Measurements from ENCODE around the gene ANKRD44.
"Not testable (repeated sequence)": the region's sequence is repeated elsewhere in the genome, so short reads cannot be mapped to it uniquely, and the experiment has no call there.

ANKRD44 gene

DNA sequence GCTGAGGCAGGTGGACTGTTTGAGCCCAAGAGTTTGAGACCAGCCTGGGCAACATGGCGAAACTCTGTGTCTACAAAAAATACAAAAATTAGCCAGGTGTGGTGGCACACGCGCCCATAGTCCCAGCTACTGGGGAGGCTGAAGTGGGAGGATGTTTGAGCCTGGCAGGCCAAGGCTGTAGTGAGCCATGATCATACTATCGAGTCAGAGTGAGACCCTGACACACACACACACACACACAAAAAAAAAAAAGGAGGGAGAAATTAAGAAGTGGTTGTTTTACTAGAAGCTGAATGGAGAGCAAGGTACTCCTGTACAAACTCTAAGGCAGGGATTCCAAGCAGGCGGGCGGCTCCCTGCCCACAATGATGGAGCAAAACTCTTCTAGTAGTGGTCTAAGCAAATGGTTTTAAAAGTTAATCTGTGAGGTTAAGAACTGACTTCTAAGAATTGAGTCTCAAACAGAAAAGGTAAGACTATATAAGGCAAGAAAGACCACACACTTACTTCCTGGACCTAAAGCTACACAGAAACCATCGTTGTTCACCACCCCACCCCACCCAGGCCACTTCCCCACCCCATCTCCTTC lies 2.6 kb downstream of the ANKRD44 start:
- Mint-ChIP-seq H3K9me3 (no peaks in the 10 kb centered on the region), H3K36me3 (ENCODE audit: low read depth) (peaks cover 31% of the 10 kb centered on the region), H3K4me1 (ENCODE audit: low read depth) (peaks cover 62% of the 10 kb centered on the region), H3K27me3 (ENCODE audit: low read depth) (no peaks in the 10 kb centered on the region), H3K27ac (peak overlapping the region; percentile 85), H3K4me3 (peak overlapping the region; percentile 91)

DNA sequence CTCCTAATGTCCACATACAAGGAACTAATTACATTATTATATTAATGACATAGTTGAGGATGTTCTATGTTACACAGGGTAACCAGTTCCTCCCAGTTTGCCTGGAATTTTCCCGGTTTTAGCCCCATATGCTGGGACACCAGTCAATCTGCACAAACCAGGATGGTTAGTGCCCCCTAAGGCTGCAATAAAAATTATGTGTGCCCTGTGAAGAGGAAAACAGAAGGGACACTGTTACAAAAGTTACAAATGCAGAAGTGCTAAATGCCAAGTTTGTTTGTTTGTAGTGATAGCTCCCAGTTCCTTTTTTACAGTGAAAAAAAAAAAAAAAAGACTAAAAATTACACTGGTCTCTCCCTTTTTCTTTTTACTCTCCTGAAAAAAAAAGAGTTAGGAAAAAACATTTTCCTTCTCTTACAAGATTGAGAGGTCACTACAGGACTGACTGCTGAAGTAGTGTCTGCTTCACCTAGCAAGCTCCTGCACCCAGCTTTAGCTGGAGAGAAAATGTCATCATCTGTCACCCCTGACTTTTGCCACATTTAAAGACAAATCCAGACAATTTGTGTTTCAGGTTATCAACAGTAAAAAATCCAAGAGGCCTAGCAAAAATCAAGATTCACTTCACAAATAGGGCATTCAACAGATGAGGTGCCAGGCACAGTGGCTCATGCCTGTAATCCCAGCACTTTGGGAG lies 3.2 kb downstream of the ANKRD44 start:
- Mint-ChIP-seq H3K4me3 (peak overlapping the region; percentile 91), H3K27ac (peak overlapping the region; percentile 85), H3K36me3 (ENCODE audit: low read depth) (peaks cover 36% of the 10 kb centered on the region), H3K4me1 (ENCODE audit: low read depth) (peaks cover 64% of the 10 kb centered on the region), H3K9me3 (no peaks in the 10 kb centered on the region), H3K27me3 (ENCODE audit: low read depth) (no peaks in the 10 kb centered on the region)

DNA sequence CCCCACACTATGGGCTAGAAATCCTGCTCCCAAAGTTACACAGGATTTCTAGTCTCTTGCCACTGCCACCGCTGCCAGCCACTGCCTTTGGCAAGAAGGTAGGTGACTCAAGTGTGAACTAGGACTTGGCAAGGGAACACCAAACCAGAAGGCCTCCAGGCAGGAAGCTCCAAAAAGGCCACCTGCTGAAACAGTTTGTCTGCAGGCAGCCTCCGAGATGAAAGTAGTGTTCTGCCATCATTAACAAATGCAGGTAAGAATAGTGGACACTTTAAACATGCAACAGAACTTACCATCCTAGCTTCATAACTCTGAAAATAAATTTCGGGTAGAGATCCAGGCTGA lies 3.9 kb downstream of the ANKRD44 start:
- peaks cover 62% of the 10 kb centered on the region for H3K4me1 Mint-ChIP-seq (ENCODE audit: low read depth)
- peak overlapping the region; percentile 91 for H3K4me3 Mint-ChIP-seq
- no peaks in the 10 kb centered on the region for H3K9me3 Mint-ChIP-seq
- H3K27me3 Mint-ChIP-seq (ENCODE audit: low read depth): no peaks in the 10 kb centered on the region
- H3K36me3 Mint-ChIP-seq (ENCODE audit: low read depth): peaks cover 40% of the 10 kb centered on the region
- H3K27ac Mint-ChIP-seq: peak overlapping the region; percentile 85

DNA sequence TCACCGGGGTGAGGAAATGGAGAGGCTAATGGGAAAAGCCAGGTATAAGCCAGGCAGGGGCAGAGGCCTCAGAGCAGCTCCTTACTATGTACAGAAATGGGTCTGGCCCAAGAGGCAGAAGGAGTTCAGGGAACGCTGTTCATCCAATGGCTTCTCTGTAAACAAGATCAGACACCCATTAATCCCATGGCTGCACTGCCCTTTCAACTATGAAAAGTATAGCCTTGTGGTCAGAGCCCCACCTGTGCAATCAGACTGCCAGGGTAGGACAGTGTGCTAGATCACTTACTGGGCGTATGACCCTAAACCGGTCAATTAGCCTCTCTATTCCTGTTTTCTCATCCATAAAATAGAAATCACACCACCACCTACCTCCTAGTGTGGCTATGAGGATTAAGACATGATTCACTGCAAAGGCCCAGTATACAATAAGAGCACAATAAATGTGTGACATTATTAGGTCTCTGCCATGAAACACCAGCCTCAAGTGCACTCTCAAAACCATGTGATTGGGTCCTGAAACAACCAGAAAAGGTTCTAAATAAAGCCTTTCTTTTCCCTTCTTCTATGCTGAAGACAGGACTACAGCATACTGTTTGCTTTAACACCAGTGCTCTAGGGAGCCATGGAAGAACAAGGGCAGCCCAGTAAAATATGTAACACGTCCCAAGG lies 4.4 kb downstream of the ANKRD44 start:
- peaks cover 46% of the 10 kb centered on the region for H3K36me3 Mint-ChIP-seq (ENCODE audit: low read depth)
- peaks cover 62% of the 10 kb centered on the region for H3K4me1 Mint-ChIP-seq (ENCODE audit: low read depth)
- no peaks in the 10 kb centered on the region for H3K27me3 Mint-ChIP-seq (ENCODE audit: low read depth)
- peak overlapping the region; percentile 91 for H3K4me3 Mint-ChIP-seq
- H3K27ac Mint-ChIP-seq: peak overlapping the region; percentile 85
- no peaks in the 10 kb centered on the region for H3K9me3 Mint-ChIP-seq

DNA sequence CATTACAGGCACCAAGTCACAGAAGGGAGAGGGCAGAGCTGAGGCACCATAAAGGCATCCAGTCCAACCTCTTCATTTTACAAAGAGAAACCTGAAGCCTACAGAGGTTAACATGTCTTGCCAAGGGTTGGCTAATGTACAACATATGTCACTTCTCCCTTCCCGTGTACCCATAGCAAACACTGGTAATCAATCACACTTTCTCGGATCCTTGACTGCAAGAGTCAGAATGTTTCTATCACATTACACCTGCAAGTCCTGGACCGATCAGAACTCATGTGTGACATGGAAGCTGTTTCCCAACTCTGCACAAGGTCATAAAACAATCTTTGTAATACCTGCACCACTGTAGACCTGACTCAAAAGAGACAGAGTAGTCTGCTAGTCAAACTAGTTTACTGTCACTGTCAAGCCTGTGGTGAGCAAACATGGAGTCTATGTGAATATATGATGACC lies 6.0 kb downstream of the ANKRD44 start:
- Mint-ChIP-seq H3K4me3 (peak overlapping the region; percentile 84), H3K36me3 (ENCODE audit: low read depth) (peaks cover 54% of the 10 kb centered on the region), H3K27me3 (ENCODE audit: low read depth) (no peaks in the 10 kb centered on the region), H3K9me3 (no peaks in the 10 kb centered on the region), H3K4me1 (ENCODE audit: low read depth) (peaks cover 71% of the 10 kb centered on the region), H3K27ac (peak overlapping the region; percentile 94)

DNA sequence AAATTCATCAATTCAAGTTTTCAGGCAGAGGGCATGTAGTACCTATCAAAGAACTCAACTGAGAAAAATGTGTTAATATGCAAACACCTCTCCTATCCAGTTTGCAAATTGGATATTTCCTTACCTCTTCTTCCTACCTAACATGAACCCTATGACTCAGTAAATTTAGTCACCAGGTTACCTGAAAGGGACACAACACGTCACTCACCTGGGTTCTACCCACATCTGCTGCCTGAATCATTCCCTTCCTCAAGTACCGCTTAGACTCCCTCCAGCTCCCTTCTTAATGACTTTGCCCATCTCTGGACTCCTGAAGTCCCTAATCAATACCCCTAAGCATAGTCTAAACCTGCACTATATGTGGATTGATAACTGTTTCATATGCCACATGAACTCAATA lies 10.4 kb downstream of the ANKRD44 start:
- H3K36me3 Mint-ChIP-seq (ENCODE audit: low read depth): peaks cover 66% of the 10 kb centered on the region
- H3K27me3 Mint-ChIP-seq (ENCODE audit: low read depth): no peaks in the 10 kb centered on the region
- peak overlapping the region; percentile 53 for H3K27ac Mint-ChIP-seq
- peaks cover 78% of the 10 kb centered on the region for H3K4me1 Mint-ChIP-seq (ENCODE audit: low read depth)
- H3K4me3 Mint-ChIP-seq: peak overlapping the region; percentile 4
- peaks cover 7% of the 10 kb centered on the region for H3K9me3 Mint-ChIP-seq

DNA sequence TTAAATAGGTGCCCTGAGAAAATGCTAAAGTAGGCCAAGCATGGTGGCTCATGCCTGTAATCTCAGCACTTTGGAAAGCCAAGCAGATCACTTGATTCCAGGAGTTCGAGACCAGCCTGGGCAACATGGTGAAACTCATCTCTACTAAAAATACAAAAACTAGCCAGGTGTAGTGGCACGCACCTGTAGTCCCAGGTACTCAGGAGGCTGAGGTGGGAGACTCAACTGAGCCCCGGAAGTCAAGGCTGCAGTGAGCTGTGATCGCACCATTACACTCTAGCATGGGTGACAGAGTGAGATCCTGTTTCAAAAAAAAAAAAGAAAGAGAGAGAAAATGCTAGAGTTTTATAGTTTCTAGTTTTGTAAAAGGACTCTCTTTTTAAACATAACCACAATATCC lies 12.0 kb downstream of the ANKRD44 start:
- H3K4me3 Mint-ChIP-seq: peak overlapping the region; percentile 48

DNA sequence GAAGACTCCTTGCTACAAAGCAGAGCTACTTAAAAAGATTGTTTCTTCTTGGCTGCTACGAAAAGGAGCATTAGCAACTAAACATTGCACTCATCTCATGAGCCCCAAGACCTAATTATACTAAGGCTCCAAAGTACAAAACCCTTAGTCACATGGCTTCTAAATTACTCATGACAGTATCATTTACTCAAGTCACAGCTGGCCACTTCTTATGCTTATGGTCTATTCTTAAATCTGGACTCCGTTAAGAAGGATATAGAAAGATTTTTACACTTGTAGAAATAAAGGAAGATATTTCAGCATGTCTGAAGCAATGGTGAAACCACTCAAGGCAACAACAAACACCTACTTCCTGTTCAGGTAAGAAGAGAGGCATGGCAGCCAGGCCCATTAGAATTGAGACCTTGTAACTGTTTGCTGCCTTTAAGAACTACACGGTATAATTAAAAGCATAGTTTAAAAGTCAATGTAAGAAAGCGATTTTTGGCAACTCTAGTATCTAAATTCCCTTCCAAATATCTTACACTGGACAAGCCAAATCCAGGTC lies 12.7 kb downstream of the ANKRD44 start:
- peaks cover 89% of the 10 kb centered on the region for H3K4me1 Mint-ChIP-seq (ENCODE audit: low read depth)

More for the DNA sequence above, 12.0 kb downstream of the ANKRD44 start:
- peak overlapping the region; percentile 86 for H3K27ac Mint-ChIP-seq
- no peaks in the 10 kb centered on the region for H3K27me3 Mint-ChIP-seq (ENCODE audit: low read depth)
- H3K36me3 Mint-ChIP-seq (ENCODE audit: low read depth): peaks cover 62% of the 10 kb centered on the region
- H3K4me1 Mint-ChIP-seq (ENCODE audit: low read depth): peaks cover 85% of the 10 kb centered on the region
- H3K9me3 Mint-ChIP-seq: peaks cover 7% of the 10 kb centered on the region

DNA sequence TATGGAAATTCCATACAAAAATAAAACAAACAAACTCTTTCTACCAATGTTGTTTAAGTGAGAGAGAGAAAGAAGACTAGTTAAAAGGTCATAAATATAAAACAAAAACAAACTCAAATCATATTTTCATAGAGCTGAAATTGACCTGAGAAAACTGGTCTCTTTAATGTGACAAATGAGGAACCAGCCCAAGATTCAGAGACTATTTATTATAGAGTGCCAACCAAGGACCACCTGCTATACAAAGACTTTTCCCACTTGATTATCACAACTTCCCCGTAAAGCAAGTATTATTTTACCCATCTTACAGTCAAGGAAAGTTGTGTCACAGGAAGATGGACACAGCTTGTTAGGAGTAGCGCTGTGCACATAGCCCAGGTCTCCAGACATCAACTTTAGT lies 13.3 kb downstream of the ANKRD44 start:
- H3K27me3 Mint-ChIP-seq (ENCODE audit: low read depth): no peaks in the 10 kb centered on the region
- peaks cover 66% of the 10 kb centered on the region for H3K36me3 Mint-ChIP-seq (ENCODE audit: low read depth)
- H3K4me3 Mint-ChIP-seq: peak overlapping the region; percentile 50
- peaks cover 7% of the 10 kb centered on the region for H3K9me3 Mint-ChIP-seq
- peak overlapping the region; percentile 92 for H3K27ac Mint-ChIP-seq
- peaks cover 89% of the 10 kb centered on the region for H3K4me1 Mint-ChIP-seq (ENCODE audit: low read depth)

More for the DNA sequence above, 12.7 kb downstream of the ANKRD44 start:
- H3K4me3 Mint-ChIP-seq: peak overlapping the region; percentile 39
- H3K27me3 Mint-ChIP-seq (ENCODE audit: low read depth): no peaks in the 10 kb centered on the region
- H3K9me3 Mint-ChIP-seq: peaks cover 7% of the 10 kb centered on the region
- peaks cover 63% of the 10 kb centered on the region for H3K36me3 Mint-ChIP-seq (ENCODE audit: low read depth)
- H3K27ac Mint-ChIP-seq: peak overlapping the region; percentile 86

DNA sequence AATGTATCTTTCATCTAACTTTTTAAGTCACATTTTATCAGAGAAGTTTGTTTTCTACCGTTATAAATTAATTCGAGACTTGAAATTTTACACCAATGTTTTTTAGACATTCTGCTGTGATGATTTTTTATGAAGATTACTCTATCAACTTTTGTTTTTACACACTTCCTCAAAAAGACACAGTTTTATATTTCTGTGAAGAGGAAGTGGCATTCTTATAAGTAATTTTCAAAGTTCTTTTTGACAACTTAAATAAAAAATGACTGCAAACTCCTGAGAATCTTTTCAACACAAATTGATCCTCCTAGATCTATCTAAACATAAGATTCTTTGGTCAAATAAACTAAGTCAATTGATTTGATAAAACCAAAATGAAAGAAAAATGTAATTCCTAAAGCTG lies 13.7 kb downstream of the ANKRD44 start:
- H3K36me3 Mint-ChIP-seq (ENCODE audit: low read depth): peaks cover 68% of the 10 kb centered on the region
- peaks cover 7% of the 10 kb centered on the region for H3K9me3 Mint-ChIP-seq
- H3K4me3 Mint-ChIP-seq: peak overlapping the region; percentile 50
- H3K27me3 Mint-ChIP-seq (ENCODE audit: low read depth): no peaks in the 10 kb centered on the region
- peaks cover 90% of the 10 kb centered on the region for H3K4me1 Mint-ChIP-seq (ENCODE audit: low read depth)
- H3K27ac Mint-ChIP-seq: peak overlapping the region; percentile 92

DNA sequence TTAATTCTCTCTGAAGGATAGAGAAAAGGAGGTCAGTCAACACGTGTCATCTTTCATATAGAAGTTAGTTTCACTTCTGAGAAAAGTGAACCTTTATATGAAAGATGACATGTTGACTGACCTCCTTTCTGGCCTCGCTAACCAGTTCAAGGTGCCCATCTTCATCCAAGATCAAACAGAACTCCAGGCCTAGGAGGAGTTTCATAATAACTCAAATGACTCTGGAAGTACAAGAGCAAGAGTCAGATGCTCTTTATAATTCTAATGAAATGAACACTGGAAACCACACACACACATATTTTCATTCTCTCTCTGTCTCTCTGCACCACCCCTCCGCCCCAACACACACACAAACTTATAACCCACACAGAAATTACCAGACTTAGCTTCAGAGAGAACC lies 16.3 kb downstream of the ANKRD44 start:
- Mint-ChIP-seq H3K4me1 (ENCODE audit: low read depth) (peaks cover 84% of the 10 kb centered on the region), H3K9me3 (peaks cover 7% of the 10 kb centered on the region), H3K36me3 (ENCODE audit: low read depth) (peaks cover 56% of the 10 kb centered on the region), H3K27ac (peak overlapping the region; percentile 92), H3K27me3 (ENCODE audit: low read depth) (no peaks in the 10 kb centered on the region), H3K4me3 (peak overlapping the region; percentile 78)

DNA sequence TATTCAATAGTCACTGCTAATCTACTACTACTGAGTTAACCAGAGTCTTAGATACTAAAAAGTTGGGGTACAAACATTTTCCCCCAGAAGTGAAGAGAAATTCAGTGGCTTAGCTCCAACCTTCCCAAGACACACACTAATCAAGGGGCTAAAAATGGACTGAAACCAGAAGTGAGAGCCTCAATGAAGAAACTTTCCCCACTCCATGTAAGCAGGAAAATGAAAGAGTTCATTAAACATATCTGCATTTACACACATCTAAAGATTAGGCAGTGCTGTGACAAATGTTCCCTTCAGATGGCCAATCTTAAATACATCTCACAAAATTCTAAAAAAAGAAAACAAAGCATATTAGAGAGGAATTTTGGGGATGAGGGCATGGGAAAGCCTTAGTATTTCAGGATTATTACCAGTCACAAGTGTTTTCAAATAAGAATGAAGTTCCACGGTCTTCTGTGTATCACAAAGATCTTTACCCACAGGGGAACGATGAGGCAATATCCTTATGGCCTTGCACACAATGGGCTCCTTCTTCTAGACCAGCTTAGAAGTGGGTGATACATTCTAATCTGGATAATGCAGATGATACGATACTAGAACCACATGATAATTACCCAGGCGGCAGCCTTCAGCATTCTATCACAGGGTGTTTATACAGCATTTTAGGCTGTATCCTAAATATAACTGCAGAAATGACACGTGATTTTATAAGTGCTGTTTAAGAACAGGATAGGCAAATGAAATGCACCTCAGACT lies 17.1 kb downstream of the ANKRD44 start:
- Mint-ChIP-seq H3K4me1 (ENCODE audit: low read depth) (peaks cover 81% of the 10 kb centered on the region), H3K36me3 (ENCODE audit: low read depth) (peaks cover 51% of the 10 kb centered on the region)

DNA sequence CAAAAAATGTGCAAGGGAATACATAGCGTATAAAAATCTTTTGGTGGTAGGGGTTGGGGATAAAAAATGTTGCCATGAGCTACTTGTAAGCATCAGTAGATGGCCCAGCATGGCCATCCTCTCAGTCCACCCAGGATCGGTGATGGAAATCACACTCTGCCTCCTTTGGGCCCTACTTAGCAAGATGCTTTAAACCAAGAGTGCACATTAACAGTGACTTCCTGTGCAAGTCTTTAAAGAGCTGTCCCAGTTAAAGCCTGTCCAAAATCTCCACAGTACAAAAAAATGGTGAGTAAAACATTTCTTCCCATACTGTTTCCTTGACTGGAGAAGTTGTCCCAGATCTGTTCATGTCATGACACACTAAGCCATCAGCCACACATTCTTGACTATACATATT lies 18.0 kb downstream of the ANKRD44 start:
- Mint-ChIP-seq H3K4me3 (peak overlapping the region; percentile 78), H3K9me3 (no peaks in the 10 kb centered on the region), H3K4me1 (ENCODE audit: low read depth) (peaks cover 80% of the 10 kb centered on the region), H3K27ac (peak overlapping the region; percentile 92), H3K36me3 (ENCODE audit: low read depth) (peaks cover 44% of the 10 kb centered on the region), H3K27me3 (ENCODE audit: low read depth) (no peaks in the 10 kb centered on the region)

More for the DNA sequence above, 17.1 kb downstream of the ANKRD44 start:
- Mint-ChIP-seq H3K27ac (peak overlapping the region; percentile 92), H3K9me3 (peaks cover 7% of the 10 kb centered on the region), H3K4me3 (peak overlapping the region; percentile 78), H3K27me3 (ENCODE audit: low read depth) (no peaks in the 10 kb centered on the region)

DNA sequence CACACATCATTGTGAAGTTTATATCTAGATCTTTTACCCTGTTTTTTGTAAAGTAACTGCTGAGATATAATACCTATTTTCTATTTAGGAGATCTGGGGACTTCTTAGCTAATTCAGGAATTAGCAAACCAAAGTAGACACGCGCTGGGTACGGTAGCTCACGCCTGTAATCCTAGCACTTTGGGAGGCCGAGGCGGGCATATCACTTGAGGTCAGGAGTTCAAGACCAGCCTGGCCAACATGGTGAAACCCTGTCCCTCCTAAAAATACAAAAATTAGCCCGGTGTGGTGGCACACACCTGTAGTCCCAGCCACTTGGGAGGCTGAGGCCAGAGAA lies 23.0 kb downstream of the ANKRD44 start:
- Mint-ChIP-seq H3K36me3 (ENCODE audit: low read depth) (peaks cover 36% of the 10 kb centered on the region), H3K4me3 (peak overlapping the region; percentile 80), H3K27ac (peak overlapping the region; percentile 99), H3K4me1 (ENCODE audit: low read depth) (peaks cover 67% of the 10 kb centered on the region)
- not testable (repeated sequence) for H3K27me3 Mint-ChIP-seq (ENCODE audit: low read depth); H3K9me3 Mint-ChIP-seq
